GM21367 (cell line): ENCODE data around the gene RBM25.
"Not testable (repeated sequence)": the region's sequence is repeated elsewhere in the genome, so short reads cannot be mapped to it uniquely, and the experiment has no call there.

Source experiments
- ATAC-seq: cut with Tn5 transposase; IDR thresholded peaks from one replicate; pipeline ENCODE4 v1.9.1; 2021; ENCODE audit not compliant: unreplicated experiment

RBM25 gene

GRCh38 chr14:73168274-73168673, 109.9 kb downstream of the RBM25 start:
- no peak for ATAC-seq

- ATAC-seq = no peak
These were observed 110.4 kb downstream of the RBM25 start for GRCh38 chr14:73168691-73169090.

- not testable (repeated sequence) for ATAC-seq
These were observed 111.5 kb downstream of the RBM25 start for GRCh38 chr14:73169855-73170254.

- ATAC-seq = no peak
These were observed 112.4 kb downstream of the RBM25 start for GRCh38 chr14:73170686-73171085.

GRCh38 chr14:73172500-73172899, 114.2 kb downstream of the RBM25 start:
- no peak for ATAC-seq

- no peak for ATAC-seq
These were observed 114.9 kb downstream of the RBM25 start for GRCh38 chr14:73173092-73173735.
